Right lobe of liver (tissue), 6 donors: ENCODE data around the gene PRKCB. TPM values are rescaled to one million over a fixed set of nuclear protein-coding genes. Genes with fewer than 3 reads are reported as not detected.

Experiments used
- ATAC-seq, 4 donors: fragments of 200-7000 bp; cut with Tn5 transposase; one replicate each; pipeline ENCODE4 v1.9.1; 2020; ENCODE audit warnings: mild to moderate bottlenecking in 4 of 4, moderate library complexity in 4 of 4
- DNase-seq, 3 donors: peaks; one replicate each; pipeline ENCODE4 v3.0.0-alpha.2; 2020
- H3K27ac ChIP-seq, 3 donors: fragments of 200-600 bp; one replicate each; pipeline ENCODE4 v1.8.0; 2022
- H3K27me3 ChIP-seq, 2 donors: fragments of 200-600 bp; one replicate each; pipeline ENCODE4 v1.8.0; 2022
- H3K36me3 ChIP-seq, 4 donors: fragments of 200-600 bp; sonication (generic) in 1 of 4; one replicate each; pipeline versions ENCODE4 v1.5.1 to v1.8.0; 2017 to 2022; ENCODE audit warnings: control low read depth in 1 of 4
- H3K4me1 ChIP-seq, 4 donors: fragments of 200-600 bp; sonication (generic) in 1 of 4; one replicate each; pipeline versions ENCODE4 v1.5.1 to v1.8.0; 2017 to 2022; ENCODE audit warnings: control low read depth in 1 of 4
- H3K4me3 ChIP-seq, 3 donors: fragments of 200-600 bp; one replicate each; pipeline ENCODE4 v1.8.0; 2022
- H3K9me3 ChIP-seq, 4 donors: fragments of 200-600 bp; sonication (generic) in 1 of 4; one replicate each; pipeline versions ENCODE4 v1.5.1 to v1.8.0; 2017 to 2022; ENCODE audit warnings: control low read depth in 1 of 4
- CTCF ChIP-seq, 4 donors: fragments of 200-600 bp in 3 of 4; fragments of 450-650 bp in 1 of 4; IDR thresholded peaks; one replicate each; pipeline versions ENCODE4 v1.5.1 to v1.8.0; 2016 to 2022; ENCODE audit warnings: antibody characterized with exemption in 4 of 4, mild to moderate bottlenecking in 2 of 4
- POLR2A ChIP-seq: fragments of 450-650 bp; IDR thresholded peaks from one replicate; pipeline ENCODE4 v1.6.1; 2017; ENCODE audit warnings: antibody characterized with exemption, mild to moderate bottlenecking
- WGBS: methylation state at CpG from one replicate; pipeline ENCODE4 v1.1.6; 2018; ENCODE audit warnings: low coverage, low lambda C conversion rate; ENCODE audit not compliant: insufficient coverage; ENCODE audit errors: missing lambda C conversion rate; 5-methylcytosine and 5-hydroxymethylcytosine counted together
- intact Hi-C, 2 donors: fragments of 100-400 bp; cut with DNase I; formaldehyde crosslinking; loops; one replicate each; pipeline versions ENCODE4 v1.11.2 to v1.14.1; 2022
- total RNA-seq, 6 experiments: library from RNA; depleted of rRNA in 2 of 6; stranded (reverse); fragments of >200 nt in 2 of 6; fragmentation: NEBNext Ultra II Directional in 3 of 6; extraction: Animal tissue kit (Norgen Biotek cat#: 25700) in 3 of 6; gene quantifications; one replicate each; pipeline versions ENCODE4 v1.1.0 to v1.2.4, GENCODE V29; 2016 to 2023
- donor health status: DM: no; HTN: yes; CAD: no.
- donor health status: DM: no; HTN: no; CAD: no.
- donor health status: DM: no; HTN: no; CAD: no.
- donor health status: DM: no; HTN: yes; CAD: no.
- donor health status: DM: no; HTN: yes; CAD: no.

The PRKCB gene
- total RNA-seq, 6 experiments from 2014 or later, result 1.7 to 8.1 (median 3.5) TPM

GRCh38 chr16:23863511-23864422 is 28.0 kb downstream of the PRKCB start:
- peak overlapping the region in 1 of 3 donors; percentile 1 for H3K4me3 ChIP-seq
- WGBS, result 23% methylated on average over 12 of the region's 12 CpGs
- no peaks in the 10 kb centered on the region for H3K4me1 ChIP-seq
- no peaks in the 10 kb centered on the region for H3K27me3 ChIP-seq
- no peak for DNase-seq
- H3K9me3 ChIP-seq, result no peaks in the 10 kb centered on the region
- H3K27ac ChIP-seq, result no peak overlapping the region
- intact Hi-C loops, result no loop called here
- H3K36me3 ChIP-seq, result no peaks in the 10 kb centered on the region
- TF ChIP-seq POLR2A, result no peak
- TF ChIP-seq CTCF (IDR thresholded peaks at IDR 0.05), result no peak
- peak; percentile 47 to 67 (median 56) for ATAC-seq

- H3K4me1 ChIP-seq, result no peaks in the 10 kb centered on the region
- H3K4me3 ChIP-seq, result no peak overlapping the region
- no peak for ATAC-seq
- H3K9me3 ChIP-seq, result no peaks in the 10 kb centered on the region
- 27% methylated on average over 2 of the region's 2 CpGs for WGBS
- TF ChIP-seq POLR2A (no peak), CTCF (IDR thresholded peaks at IDR 0.05) (no peak)
- H3K36me3 ChIP-seq, result no peaks in the 10 kb centered on the region
- intact Hi-C loops, result no loop called here
- H3K27ac ChIP-seq, result no peak overlapping the region
- H3K27me3 ChIP-seq, result no peaks in the 10 kb centered on the region
- no peak for DNase-seq
Measured at GRCh38 chr16:23865853-23866252, 30.1 kb downstream of the PRKCB start.

GRCh38 chr16:23866621-23867020 is 30.8 kb downstream of the PRKCB start:
- intact Hi-C loops, result no loop called here
- H3K4me1 ChIP-seq, result no peaks in the 10 kb centered on the region
- H3K4me3 ChIP-seq, result no peak overlapping the region
- no peak for TF ChIP-seq CTCF (IDR thresholded peaks at IDR 0.05)
- no peaks in the 10 kb centered on the region for H3K9me3 ChIP-seq
- no peak for DNase-seq
- H3K27me3 ChIP-seq, result no peaks in the 10 kb centered on the region
- 59% methylated on average over 4 of the region's 4 CpGs for WGBS
- H3K27ac ChIP-seq, result no peak overlapping the region
- H3K36me3 ChIP-seq, result no peaks in the 10 kb centered on the region
- no peak for ATAC-seq

GRCh38 chr16:23867566-23867965 is 31.8 kb downstream of the PRKCB start:
- Histone ChIP-seq H3K27me3 (no peaks in the 10 kb centered on the region), H3K4me3 (no peak overlapping the region), H3K27ac (no peak overlapping the region), H3K4me1 (no peaks in the 10 kb centered on the region), H3K36me3 (no peaks in the 10 kb centered on the region), H3K9me3 (no peaks in the 10 kb centered on the region)
- ATAC-seq, result no peak
- DNase-seq, result no peak
- no peak for TF ChIP-seq CTCF (IDR thresholded peaks at IDR 0.05)
- no peak for TF ChIP-seq POLR2A
- intact Hi-C loops, result no loop called here
- 58% methylated on average over 2 of the region's 2 CpGs for WGBS
